Measurements from ENCODE around the gene EYS. TPM values are rescaled to one million over a fixed set of nuclear protein-coding genes. Genes with fewer than 3 reads are reported as not detected.

Gene EYS
- total and polyA plus RNA-seq, 2 of the 8 experiments (the other 6 are each of a cell fraction or from before 2014, with no cell fraction given): 0.05 to 0.13 TPM

GRCh38 chr6:65728879-65729479, 22.0 kb upstream of the EYS start (continued):
- TF ChIP-seq FOSL1 (IDR thresholded peaks at IDR 0.05; ENCODE audit: insufficient read depth, low read depth, low read length) (no peak), RBBP5 (IDR thresholded peaks at IDR 0.05; ENCODE audit: borderline replicate concordance, low read depth, low read length) (no peak), TBP (IDR thresholded peaks at IDR 0.05; ENCODE audit: low read depth, low read length) (no peak), EZH2 (IDR thresholded peaks at IDR 0.05; ENCODE audit: low read depth, low read length, severe bottlenecking) (no peak), NANOG (IDR thresholded peaks at IDR 0.05; ENCODE audit: insufficient read depth, low read depth, low read length, poor library complexity, severe bottlenecking) (no peak)
- TF ChIP-seq, protein P1, sequence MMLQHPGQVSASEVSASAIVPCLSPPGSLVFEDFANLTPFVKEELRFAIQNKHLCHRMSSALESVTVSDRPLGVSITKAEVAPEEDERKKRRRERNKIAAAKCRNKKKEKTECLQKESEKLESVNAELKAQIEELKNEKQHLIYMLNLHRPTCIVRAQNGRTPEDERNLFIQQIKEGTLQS (IDR thresholded peaks at IDR 0.05; ENCODE audit: insufficient read depth, low read depth, low read length): no peak
- TF ChIP-seq, protein P2, sequence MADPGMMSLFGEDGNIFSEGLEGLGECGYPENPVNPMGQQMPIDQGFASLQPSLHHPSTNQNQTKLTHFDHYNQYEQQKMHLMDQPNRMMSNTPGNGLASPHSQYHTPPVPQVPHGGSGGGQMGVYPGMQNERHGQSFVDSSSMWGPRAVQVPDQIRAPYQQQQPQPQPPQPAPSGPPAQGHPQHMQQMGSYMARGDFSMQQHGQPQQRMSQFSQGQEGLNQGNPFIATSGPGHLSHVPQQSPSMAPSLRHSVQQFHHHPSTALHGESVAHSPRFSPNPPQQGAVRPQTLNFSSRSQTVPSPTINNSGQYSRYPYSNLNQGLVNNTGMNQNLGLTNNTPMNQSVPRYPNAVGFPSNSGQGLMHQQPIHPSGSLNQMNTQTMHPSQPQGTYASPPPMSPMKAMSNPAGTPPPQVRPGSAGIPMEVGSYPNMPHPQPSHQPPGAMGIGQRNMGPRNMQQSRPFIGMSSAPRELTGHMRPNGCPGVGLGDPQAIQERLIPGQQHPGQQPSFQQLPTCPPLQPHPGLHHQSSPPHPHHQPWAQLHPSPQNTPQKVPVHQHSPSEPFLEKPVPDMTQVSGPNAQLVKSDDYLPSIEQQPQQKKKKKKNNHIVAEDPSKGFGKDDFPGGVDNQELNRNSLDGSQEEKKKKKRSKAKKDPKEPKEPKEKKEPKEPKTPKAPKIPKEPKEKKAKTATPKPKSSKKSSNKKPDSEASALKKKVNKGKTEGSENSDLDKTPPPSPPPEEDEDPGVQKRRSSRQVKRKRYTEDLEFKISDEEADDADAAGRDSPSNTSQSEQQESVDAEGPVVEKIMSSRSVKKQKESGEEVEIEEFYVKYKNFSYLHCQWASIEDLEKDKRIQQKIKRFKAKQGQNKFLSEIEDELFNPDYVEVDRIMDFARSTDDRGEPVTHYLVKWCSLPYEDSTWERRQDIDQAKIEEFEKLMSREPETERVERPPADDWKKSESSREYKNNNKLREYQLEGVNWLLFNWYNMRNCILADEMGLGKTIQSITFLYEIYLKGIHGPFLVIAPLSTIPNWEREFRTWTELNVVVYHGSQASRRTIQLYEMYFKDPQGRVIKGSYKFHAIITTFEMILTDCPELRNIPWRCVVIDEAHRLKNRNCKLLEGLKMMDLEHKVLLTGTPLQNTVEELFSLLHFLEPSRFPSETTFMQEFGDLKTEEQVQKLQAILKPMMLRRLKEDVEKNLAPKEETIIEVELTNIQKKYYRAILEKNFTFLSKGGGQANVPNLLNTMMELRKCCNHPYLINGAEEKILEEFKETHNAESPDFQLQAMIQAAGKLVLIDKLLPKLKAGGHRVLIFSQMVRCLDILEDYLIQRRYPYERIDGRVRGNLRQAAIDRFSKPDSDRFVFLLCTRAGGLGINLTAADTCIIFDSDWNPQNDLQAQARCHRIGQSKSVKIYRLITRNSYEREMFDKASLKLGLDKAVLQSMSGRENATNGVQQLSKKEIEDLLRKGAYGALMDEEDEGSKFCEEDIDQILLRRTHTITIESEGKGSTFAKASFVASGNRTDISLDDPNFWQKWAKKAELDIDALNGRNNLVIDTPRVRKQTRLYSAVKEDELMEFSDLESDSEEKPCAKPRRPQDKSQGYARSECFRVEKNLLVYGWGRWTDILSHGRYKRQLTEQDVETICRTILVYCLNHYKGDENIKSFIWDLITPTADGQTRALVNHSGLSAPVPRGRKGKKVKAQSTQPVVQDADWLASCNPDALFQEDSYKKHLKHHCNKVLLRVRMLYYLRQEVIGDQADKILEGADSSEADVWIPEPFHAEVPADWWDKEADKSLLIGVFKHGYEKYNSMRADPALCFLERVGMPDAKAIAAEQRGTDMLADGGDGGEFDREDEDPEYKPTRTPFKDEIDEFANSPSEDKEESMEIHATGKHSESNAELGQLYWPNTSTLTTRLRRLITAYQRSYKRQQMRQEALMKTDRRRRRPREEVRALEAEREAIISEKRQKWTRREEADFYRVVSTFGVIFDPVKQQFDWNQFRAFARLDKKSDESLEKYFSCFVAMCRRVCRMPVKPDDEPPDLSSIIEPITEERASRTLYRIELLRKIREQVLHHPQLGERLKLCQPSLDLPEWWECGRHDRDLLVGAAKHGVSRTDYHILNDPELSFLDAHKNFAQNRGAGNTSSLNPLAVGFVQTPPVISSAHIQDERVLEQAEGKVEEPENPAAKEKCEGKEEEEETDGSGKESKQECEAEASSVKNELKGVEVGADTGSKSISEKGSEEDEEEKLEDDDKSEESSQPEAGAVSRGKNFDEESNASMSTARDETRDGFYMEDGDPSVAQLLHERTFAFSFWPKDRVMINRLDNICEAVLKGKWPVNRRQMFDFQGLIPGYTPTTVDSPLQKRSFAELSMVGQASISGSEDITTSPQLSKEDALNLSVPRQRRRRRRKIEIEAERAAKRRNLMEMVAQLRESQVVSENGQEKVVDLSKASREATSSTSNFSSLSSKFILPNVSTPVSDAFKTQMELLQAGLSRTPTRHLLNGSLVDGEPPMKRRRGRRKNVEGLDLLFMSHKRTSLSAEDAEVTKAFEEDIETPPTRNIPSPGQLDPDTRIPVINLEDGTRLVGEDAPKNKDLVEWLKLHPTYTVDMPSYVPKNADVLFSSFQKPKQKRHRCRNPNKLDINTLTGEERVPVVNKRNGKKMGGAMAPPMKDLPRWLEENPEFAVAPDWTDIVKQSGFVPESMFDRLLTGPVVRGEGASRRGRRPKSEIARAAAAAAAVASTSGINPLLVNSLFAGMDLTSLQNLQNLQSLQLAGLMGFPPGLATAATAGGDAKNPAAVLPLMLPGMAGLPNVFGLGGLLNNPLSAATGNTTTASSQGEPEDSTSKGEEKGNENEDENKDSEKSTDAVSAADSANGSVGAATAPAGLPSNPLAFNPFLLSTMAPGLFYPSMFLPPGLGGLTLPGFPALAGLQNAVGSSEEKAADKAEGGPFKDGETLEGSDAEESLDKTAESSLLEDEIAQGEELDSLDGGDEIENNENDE (IDR thresholded peaks at IDR 0.05; ENCODE audit: insufficient replicate concordance, low read length): no peak

Data from H1 (cell line).